Endodermal cell (in vitro differentiated cells): Measurements from ENCODE around the gene ARVCF. TPM values are rescaled to one million over a fixed set of nuclear protein-coding genes. Genes with fewer than 3 reads are reported as not detected.

Experiments
- DNase-seq: peaks from one replicate; pipeline ENCODE4 v3.0.0-alpha.2; 2017
- H3K27ac ChIP-seq: 2 replicates; pipeline ENCODE4 v1.5.1; 2013; ENCODE audit warnings: mild to moderate bottlenecking, low read depth, low read length, moderate library complexity
- H3K27me3 ChIP-seq: 2 replicates; pipeline ENCODE4 v1.6.1; 2013; ENCODE audit warnings: mild to moderate bottlenecking, low read length, moderate library complexity; ENCODE audit not compliant: insufficient read depth, control insufficient read depth, poor library complexity, severe bottlenecking
- H3K36me3 ChIP-seq: 2 replicates; pipeline ENCODE4 v1.7.0; 2013; ENCODE audit warnings: mild to moderate bottlenecking, low read length, moderate library complexity; ENCODE audit not compliant: control insufficient read depth, insufficient read depth
- H3K4me1 ChIP-seq: one replicate; pipeline ENCODE4 v1.7.0; 2013; ENCODE audit warnings: low read length; ENCODE audit not compliant: control insufficient read depth, insufficient read depth
- H3K4me3 ChIP-seq: 2 replicates; pipeline ENCODE4 v1.5.1; 2013; ENCODE audit warnings: mild to moderate bottlenecking, low read length, moderate library complexity
- H3K9ac ChIP-seq: 2 replicates; pipeline ENCODE4 v1.6.1; 2013; ENCODE audit warnings: mild to moderate bottlenecking, low read length, moderate library complexity; ENCODE audit not compliant: poor library complexity, severe bottlenecking; ENCODE audit errors: extremely low read depth
- H3K9me3 ChIP-seq: 2 replicates; pipeline ENCODE4 v1.6.1; 2013; ENCODE audit warnings: mild to moderate bottlenecking, low read length, moderate library complexity; ENCODE audit not compliant: control insufficient read depth
- H3K27ac Mint-ChIP-seq: 2 replicates; pipeline ENCODE4 v1.8.0; 2020; ENCODE audit warnings: mixed read lengths
- H3K27me3 Mint-ChIP-seq: 2 replicates; pipeline ENCODE4 v1.8.0; 2021; ENCODE audit warnings: mild to moderate bottlenecking, mixed read lengths; ENCODE audit not compliant: insufficient read depth
- H3K36me3 Mint-ChIP-seq: 2 replicates; pipeline ENCODE4 v1.8.0; 2020; ENCODE audit warnings: low read depth, mixed read lengths
- H3K4me1 Mint-ChIP-seq: 2 replicates; pipeline ENCODE4 v1.8.0; 2020; ENCODE audit warnings: mixed read lengths
- H3K4me3 Mint-ChIP-seq: 2 replicates; pipeline ENCODE4 v1.8.0; 2020; ENCODE audit warnings: mild to moderate bottlenecking, moderate library complexity, mixed read lengths
- H3K9me3 Mint-ChIP-seq: 2 replicates; pipeline ENCODE4 v1.8.0; 2020; ENCODE audit warnings: mild to moderate bottlenecking, mixed read lengths
- CTCF ChIP-seq: fragments of 200-600 bp; sonication (generic); conservative IDR thresholded peaks from 2 replicates; pipeline ENCODE4 v1.5.0; 2021; ENCODE audit warnings: antibody characterized with exemption, mild to moderate bottlenecking
- WGBS, 2 experiments: methylation state at CpG; one replicate each; pipeline versions ENCODE4 v1.1.5 to v1.1.7; 2013; ENCODE audit warnings: missing lambda C conversion rate in 2 of 2, mixed read lengths in 1 of 2; ENCODE audit not compliant: insufficient coverage in 1 of 2, insufficient read length in 1 of 2; 5-methylcytosine and 5-hydroxymethylcytosine counted together
- total RNA-seq, 2 donors: library from RNA; stranded (reverse); fragmentation: NEBNext Ultra II Directional in 1 of 2; extraction: Animal tissue kit (Norgen Biotek cat#: 25700) in 1 of 2; gene quantifications; 2 replicates in 1 of 2; 3 replicates in 1 of 2; pipeline ENCODE4 v1.2.1, GENCODE V29; 2021

Gene ARVCF
- total RNA-seq, 2 donors from 2014 or later, result 48.3 to 61.3 TPM

GRCh38 chr22:20029550-20030225, 13.1 kb upstream of the ARVCF start:
- 91 to 96% methylated on average over 7 to 9 of the region's 9 CpGs for WGBS, 2 experiments
- no peaks in the 10 kb centered on the region for H3K9me3 Mint-ChIP-seq
- H3K4me3 ChIP-seq, result no peak overlapping the region
- TF ChIP-seq CTCF, result no peak
- H3K4me1 Mint-ChIP-seq, result no peaks in the 10 kb centered on the region
- no peaks in the 10 kb centered on the region for H3K9me3 ChIP-seq
- H3K4me1 ChIP-seq, result no peaks in the 10 kb centered on the region
- no peak overlapping the region for H3K27ac ChIP-seq
- H3K27me3 ChIP-seq, result no peaks in the 10 kb centered on the region
- no peak overlapping the region for H3K9ac ChIP-seq
- DNase-seq, result no peak
- H3K36me3 ChIP-seq, result no peaks in the 10 kb centered on the region
- H3K36me3 Mint-ChIP-seq, result peaks cover 10% of the 10 kb centered on the region
- H3K27me3 Mint-ChIP-seq, result no peaks in the 10 kb centered on the region
- H3K27ac Mint-ChIP-seq, result no peak overlapping the region
- no peak overlapping the region for H3K4me3 Mint-ChIP-seq

GRCh38 chr22:20028855-20029549, 12.4 kb upstream of the ARVCF start:
- TF ChIP-seq CTCF, result no peak
- Histone ChIP-seq H3K27ac (no peak overlapping the region), H3K9ac (no peak overlapping the region), H3K36me3 (no peaks in the 10 kb centered on the region), H3K27me3 (no peaks in the 10 kb centered on the region), H3K4me1 (no peaks in the 10 kb centered on the region), H3K4me3 (no peak overlapping the region), H3K9me3 (no peaks in the 10 kb centered on the region)
- Mint-ChIP-seq H3K4me3 (no peak overlapping the region), H3K27ac (no peak overlapping the region), H3K4me1 (no peaks in the 10 kb centered on the region), H3K27me3 (no peaks in the 10 kb centered on the region), H3K36me3 (peaks cover 10% of the 10 kb centered on the region), H3K9me3 (no peaks in the 10 kb centered on the region)
- no peak for DNase-seq
- WGBS, 2 experiments, result 89 to 96% methylated on average over 12 to 16 of the region's 16 CpGs

GRCh38 chr22:20027966-20028854, 11.6 kb upstream of the ARVCF start:
- peak; percentile 49 for TF ChIP-seq CTCF
- no peaks in the 10 kb centered on the region for H3K36me3 ChIP-seq
- H3K27me3 ChIP-seq, result no peaks in the 10 kb centered on the region
- Mint-ChIP-seq H3K4me1 (no peaks in the 10 kb centered on the region), H3K27ac (no peak overlapping the region), H3K36me3 (peaks cover 12% of the 10 kb centered on the region), H3K9me3 (no peaks in the 10 kb centered on the region), H3K4me3 (no peak overlapping the region), H3K27me3 (no peaks in the 10 kb centered on the region)
- H3K4me3 ChIP-seq, result no peak overlapping the region
- no peaks in the 10 kb centered on the region for H3K4me1 ChIP-seq
- H3K27ac ChIP-seq, result no peak overlapping the region
- no peak overlapping the region for H3K9ac ChIP-seq
- H3K9me3 ChIP-seq, result no peaks in the 10 kb centered on the region
- 93 to 95% methylated on average over 6 to 12 of the region's 12 CpGs for whole genome bisulfite sequencing, 2 experiments
- no peak for DNase-seq
